ENCODE measurements around the gene FMOD. TPM values are rescaled to one million over a fixed set of nuclear protein-coding genes. Genes with fewer than 3 reads are reported as not detected.

The FMOD gene
- total and polyA plus RNA-seq, 8 donors: 14.7 to 422 (median 37.9) TPM

- no peak for DNase-seq
- intact Hi-C loops (cut with DNase I; ENCODE audit: low total_unique reads): no loop called here
- peaks cover 23 to 41% (median 29%) of the 10 kb centered on the region in 4 donors for H3K4me1 ChIP-seq
- no peak overlapping the region for H3K27ac ChIP-seq
- TF ChIP-seq POLR2AphosphoS5 (IDR thresholded peaks at IDR 0.05) (no peak), CTCF (IDR thresholded peaks at IDR 0.05) (no peak), EP300 (IDR thresholded peaks at IDR 0.05) (no peak), POLR2A (IDR thresholded peaks at IDR 0.05) (no peak)
- no peaks in the 10 kb centered on the region for H3K36me3 ChIP-seq
- H3K9me3 ChIP-seq: no peaks in the 10 kb centered on the region
- no peak overlapping the region for H3K4me3 ChIP-seq
- WGBS, 5 donors: 44 to 68% (median 57%) methylated on average over 1 of the region's 1 CpG
- H3K27me3 ChIP-seq: no peaks in the 10 kb centered on the region
Measured at GRCh38 chr1:203331224-203331623, 19.7 kb downstream of the FMOD start.

DNA sequence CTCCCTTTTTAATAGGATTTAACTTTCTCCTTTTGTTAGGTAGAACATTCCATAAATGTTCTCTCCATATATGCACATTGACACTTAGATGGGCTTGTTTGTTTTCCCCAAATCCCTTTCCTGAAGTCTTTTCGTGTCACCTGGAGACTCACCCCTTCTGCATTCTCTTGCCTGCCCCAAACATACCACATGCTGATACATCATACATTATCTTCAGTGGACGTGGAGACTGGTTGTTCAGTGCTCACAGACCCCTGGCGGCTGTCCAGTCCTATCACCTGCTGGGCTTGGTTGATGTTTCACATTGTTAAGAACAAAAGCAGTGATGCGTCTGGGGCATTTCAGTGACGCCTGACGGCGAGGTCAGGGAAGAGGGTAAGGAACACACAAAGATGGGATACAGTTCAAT lies 22.2 kb downstream of the FMOD start:
- intact Hi-C loops (cut with DNase I; ENCODE audit: low total_unique reads): no loop called here
- H3K4me3 ChIP-seq: no peak overlapping the region
- WGBS, 5 donors: 35 to 54% (median 37%) methylated on average over 7 of the region's 7 CpGs
- no peaks in the 10 kb centered on the region for H3K36me3 ChIP-seq
- peaks cover 35 to 54% (median 48%) of the 10 kb centered on the region in 4 donors for H3K4me1 ChIP-seq
- H3K27ac ChIP-seq: peak overlapping the region; percentile 49 to 98 (median 96)
- H3K9me3 ChIP-seq: no peaks in the 10 kb centered on the region
- TF ChIP-seq POLR2AphosphoS5 (IDR thresholded peaks at IDR 0.05) (no peak), POLR2A (IDR thresholded peaks at IDR 0.05) (no peak), EP300 (IDR thresholded peaks at IDR 0.05) (no peak), CTCF (IDR thresholded peaks at IDR 0.05) (peak in 2 of 7 experiments; percentile 30 to 35)
- no peaks in the 10 kb centered on the region for H3K27me3 ChIP-seq
- DNase-seq: peak; percentile 79 to 87

GRCh38 chr1:203327684-203328457 lies 23.1 kb downstream of the FMOD start:
- WGBS, 5 donors: 3 to 6% (median 4%) methylated on average over 31 of the region's 31 CpGs
- intact Hi-C loops (cut with DNase I; ENCODE audit: low total_unique reads): no loop called here
- H3K9me3 ChIP-seq: no peaks in the 10 kb centered on the region
- H3K27ac ChIP-seq: peak overlapping the region; percentile 95 to 98 (median 97)
- H3K4me1 ChIP-seq: peaks cover 43 to 62% (median 57%) of the 10 kb centered on the region in 4 donors
- peak overlapping the region; percentile 40 to 50 (median 44) for H3K4me3 ChIP-seq
- no peaks in the 10 kb centered on the region for H3K27me3 ChIP-seq
- no peaks in the 10 kb centered on the region for H3K36me3 ChIP-seq
- peak; percentile 66 to 88 for DNase-seq
- TF ChIP-seq EP300 (IDR thresholded peaks at IDR 0.05) (no peak), CTCF (IDR thresholded peaks at IDR 0.05) (peak in 4 of 7 experiments; percentile 11 to 55 (median 36)), POLR2A (IDR thresholded peaks at IDR 0.05) (no peak), POLR2AphosphoS5 (IDR thresholded peaks at IDR 0.05) (peak in 2 of 3 donors; percentile 20 to 65)

GRCh38 chr1:203326830-203327683 lies 23.9 kb downstream of the FMOD start:
- no peaks in the 10 kb centered on the region for H3K36me3 ChIP-seq
- DNase-seq: peak; percentile 97 to 98
- H3K27ac ChIP-seq: peak overlapping the region; percentile 95 to 98 (median 97)
- H3K4me3 ChIP-seq: peak overlapping the region; percentile 40 to 50 (median 44)
- peaks cover 52 to 70% (median 65%) of the 10 kb centered on the region in 4 donors for H3K4me1 ChIP-seq
- intact Hi-C loops (cut with DNase I; ENCODE audit: low total_unique reads): no loop called here
- no peaks in the 10 kb centered on the region for H3K27me3 ChIP-seq
- H3K9me3 ChIP-seq: no peaks in the 10 kb centered on the region
- TF ChIP-seq POLR2AphosphoS5 (IDR thresholded peaks at IDR 0.05): peak; percentile 74 to 97 (median 92)
- no peak for TF ChIP-seq EP300 (IDR thresholded peaks at IDR 0.05)
- peak in 2 of 4 donors; percentile 36 to 72 for TF ChIP-seq POLR2A (IDR thresholded peaks at IDR 0.05)
- TF ChIP-seq CTCF (IDR thresholded peaks at IDR 0.05): no peak
- 1 to 4% (median 3%) methylated on average over 47 to 49 of the region's 49 CpGs for WGBS, 5 donors
